Measurements from ENCODE around the gene PLLP.
A peak's percentile ranks its signal among the peaks of the same experiment; 100 is the strongest.
"Not testable (repeated sequence)": the region's sequence is repeated elsewhere in the genome, so short reads cannot be mapped to it uniquely, and the experiment has no call there.

Gene PLLP

DNA sequence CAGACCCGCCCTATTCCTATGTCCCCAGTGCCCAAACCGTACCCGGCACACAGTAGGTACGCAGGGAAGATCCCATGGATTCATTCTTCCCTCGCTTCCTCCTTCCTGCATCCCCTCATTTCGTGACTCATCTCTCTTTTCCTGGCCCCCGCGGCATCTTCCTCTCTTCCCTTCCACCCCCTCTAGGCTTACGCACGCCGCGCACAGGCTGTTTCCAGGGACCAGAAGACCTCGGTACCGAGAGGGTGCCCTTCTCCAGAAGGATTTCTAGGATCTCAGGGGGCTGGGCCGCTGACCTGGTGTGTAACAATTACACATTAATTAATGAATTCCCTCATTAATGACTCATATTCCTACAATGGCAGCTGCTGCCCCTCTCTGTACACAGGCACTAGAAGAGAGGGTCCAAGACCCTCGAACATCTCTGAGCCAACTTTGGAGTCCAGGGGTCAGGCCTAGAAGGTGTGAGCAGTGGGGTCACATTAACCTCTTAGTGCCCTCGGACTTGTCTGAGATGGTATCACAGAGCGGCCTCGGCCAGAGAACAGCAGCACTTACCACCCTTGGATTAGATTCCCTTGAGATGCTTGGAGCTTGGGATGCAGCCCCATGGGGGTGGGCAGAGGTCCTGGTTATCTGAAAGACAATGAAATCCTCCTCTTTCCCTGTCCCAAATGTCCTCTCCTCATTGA, 16.8 kb upstream of the PLLP start:
- no peak for DNase-seq

DNA sequence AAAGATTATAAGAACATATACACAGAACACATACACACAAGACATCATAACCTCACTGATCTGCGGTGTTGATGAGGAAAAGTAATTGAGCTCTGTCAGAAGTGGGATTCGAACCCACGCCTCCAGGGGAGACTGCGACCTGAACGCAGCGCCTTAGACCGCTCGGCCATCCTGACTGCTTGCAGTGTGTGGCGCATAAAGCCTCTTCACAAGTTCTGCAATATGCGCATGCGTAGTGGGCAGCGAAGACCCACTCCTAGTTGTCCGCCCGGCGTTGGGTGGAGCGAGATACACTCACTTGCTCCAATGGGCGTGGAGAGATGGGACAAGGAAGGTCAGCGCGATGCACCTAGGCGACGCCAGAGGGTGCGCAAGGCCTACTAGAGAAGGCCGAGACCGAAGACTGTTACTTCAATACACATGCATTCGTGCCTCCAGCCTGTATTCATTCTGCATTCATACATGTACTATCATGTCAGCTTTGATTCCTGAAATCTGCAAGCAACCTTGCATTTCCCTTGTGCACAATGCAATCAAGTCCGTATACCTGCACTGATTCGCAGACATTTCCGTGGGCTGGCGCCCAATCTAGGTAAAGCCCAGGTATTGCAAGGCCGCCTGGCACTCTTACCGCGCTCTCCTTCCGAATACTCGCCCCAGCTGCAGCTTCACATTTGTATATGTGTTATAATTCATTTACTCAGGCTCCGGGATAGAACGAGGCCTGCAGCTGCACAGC, 16.1 kb upstream of the PLLP start:
- peak; percentile 98 for DNase-seq

DNA sequence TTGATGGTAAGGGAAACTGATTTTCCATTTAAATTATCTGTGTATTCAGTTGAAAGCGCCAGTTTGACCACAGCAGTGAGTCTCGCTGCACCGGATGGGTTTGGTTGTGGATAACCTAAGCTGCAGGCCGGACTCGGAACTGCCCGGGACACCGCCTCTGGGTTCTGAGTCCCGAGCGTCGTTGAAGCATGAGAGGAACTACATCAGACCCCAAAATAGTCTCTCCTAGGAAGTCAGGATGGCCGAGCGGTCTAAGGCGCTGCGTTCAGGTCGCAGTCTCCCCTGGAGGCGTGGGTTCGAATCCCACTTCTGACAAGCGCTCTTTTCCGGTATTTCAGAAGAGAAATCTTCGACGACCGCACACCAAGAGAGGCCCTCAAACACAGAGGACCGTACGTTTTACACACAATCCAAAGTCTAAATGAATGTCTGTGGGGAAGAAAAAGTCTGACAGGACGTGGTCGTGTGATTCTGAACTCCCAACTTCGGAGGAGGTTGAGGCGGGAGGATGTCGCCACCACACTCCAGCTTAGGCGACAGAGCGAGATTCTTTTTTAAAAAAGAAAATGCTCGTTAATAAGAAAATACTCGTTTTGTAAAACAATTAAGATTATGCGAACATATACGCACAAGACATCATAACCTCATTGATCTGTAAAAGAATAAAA, 15.4 kb upstream of the PLLP start:
- DNase-seq, result peak; percentile 79

- DNase-seq, result no peak
Measured at GRCh38 chr16:57299009-57299718, 14.7 kb upstream of the PLLP start.

DNA sequence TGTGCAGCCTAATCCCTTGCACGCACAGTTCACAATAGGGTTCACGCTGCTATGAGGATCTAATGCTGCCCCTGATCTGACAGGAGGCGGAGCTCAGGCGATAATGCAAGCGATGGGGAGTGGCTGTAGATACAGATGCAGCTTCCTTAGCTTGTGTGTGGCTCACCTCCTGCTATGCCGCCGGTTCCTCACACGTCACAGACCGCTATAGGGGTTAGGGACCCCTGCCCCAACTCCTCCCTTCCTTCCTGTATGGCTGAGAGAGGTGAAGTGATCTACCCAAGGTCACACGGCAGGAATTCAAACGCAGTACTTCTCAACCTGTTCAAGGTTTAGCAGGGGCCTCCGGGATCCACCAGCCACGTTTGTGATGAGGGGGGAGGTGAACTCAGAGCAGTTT, 13.4 kb upstream of the PLLP start:
- DNase-seq, result peak; percentile 46

DNA sequence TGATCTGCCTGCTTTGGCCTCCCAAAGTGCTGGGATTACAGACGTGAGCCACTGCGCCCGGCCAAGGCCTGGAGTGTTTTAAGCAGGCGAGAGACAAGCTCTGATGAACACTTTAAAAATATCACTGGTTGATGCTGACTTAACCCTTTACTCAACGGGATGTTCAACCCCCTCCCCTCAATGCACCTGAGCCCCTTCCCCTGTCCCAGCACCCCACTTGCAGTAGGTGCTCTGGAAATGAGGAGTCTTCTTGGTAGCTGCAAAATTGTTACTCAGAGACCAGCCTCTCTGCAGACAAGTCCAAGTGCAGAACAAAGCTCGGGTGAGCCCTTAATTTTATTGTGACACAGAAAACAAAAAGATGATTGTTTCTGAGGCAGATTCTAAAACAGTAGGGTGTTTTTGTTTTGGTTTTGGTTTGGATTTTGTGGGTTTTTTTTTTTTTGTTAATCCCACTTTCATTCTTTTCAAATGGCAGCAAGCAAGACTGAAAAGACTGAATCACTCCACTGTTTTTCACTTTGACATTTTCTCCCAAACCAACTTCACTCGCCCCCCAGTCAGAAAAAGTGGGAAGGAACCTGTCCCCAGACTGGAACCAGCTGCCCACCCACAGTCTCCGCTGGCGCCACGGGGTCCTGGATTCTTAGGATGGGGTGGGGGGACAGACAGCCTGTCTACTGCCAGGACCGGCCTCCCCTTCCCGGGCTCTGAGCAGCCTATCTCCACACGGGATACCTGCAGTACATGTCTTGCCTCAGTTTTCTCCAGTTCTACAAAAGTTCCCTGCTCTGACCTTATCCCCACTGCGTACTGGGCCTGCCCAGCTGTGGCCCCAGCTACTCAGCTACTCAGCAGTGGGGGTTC, 5.2 kb upstream of the PLLP start:
- no peak for DNase-seq

- DNase-seq, result no peak
Measured at GRCh38 chr16:57285379-57285778, 907 bp upstream of the PLLP start.

- no peak for DNase-seq
Measured at GRCh38 chr16:57284952-57285363, 486 bp upstream of the PLLP start.

GRCh38 chr16:57283959-57284208, 588 bp downstream of the PLLP start:
- DNase-seq, result no peak

- no peak for DNase-seq
Measured at GRCh38 chr16:57283214-57283958, 1.1 kb downstream of the PLLP start.

- DNase-seq, result no peak
Measured at GRCh38 chr16:57282510-57283213, 1.8 kb downstream of the PLLP start.

DNA sequence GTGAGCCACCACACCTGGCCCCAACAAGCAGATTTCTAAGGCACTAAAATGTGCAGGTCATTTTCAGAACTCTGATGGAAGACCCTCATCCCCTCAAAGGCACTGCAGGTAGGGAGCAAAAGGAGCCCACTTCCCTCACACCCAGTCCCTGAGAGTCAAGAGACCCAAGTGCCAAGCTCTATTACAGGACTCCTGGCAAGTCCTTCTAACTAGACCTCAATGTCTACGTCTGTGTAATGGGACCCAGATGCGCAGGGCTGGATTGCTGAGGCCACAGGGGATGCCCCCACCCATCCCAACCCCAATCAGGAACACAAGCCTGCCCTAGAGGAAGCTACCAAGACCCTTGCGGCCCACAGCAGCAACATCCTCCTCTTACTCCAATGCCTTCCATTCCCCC, 2.7 kb downstream of the PLLP start:
- DNase-seq, result no peak

- DNase-seq, result no peak
Measured at GRCh38 chr16:57279780-57280638, 4.5 kb downstream of the PLLP start.

DNA sequence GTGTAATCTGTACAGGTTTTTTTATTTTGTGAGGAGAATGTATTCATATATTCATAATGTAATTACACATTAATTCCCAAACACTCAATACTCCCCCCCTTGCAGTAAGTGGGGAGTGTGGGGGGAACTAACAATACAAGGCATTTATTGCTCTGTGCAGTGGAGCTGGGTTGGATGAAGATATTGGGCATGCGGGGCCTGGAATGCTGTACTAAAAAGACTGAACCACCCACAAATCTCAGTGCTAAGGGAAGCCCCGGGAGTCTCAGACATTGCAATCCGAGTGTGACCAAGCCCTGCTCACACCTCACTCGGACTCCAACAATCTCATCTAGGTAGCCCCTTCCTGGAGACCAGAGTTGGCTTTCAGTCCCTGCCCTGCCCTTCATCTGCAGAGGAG, 6.0 kb downstream of the PLLP start:
- DNase-seq, result no peak

DNA sequence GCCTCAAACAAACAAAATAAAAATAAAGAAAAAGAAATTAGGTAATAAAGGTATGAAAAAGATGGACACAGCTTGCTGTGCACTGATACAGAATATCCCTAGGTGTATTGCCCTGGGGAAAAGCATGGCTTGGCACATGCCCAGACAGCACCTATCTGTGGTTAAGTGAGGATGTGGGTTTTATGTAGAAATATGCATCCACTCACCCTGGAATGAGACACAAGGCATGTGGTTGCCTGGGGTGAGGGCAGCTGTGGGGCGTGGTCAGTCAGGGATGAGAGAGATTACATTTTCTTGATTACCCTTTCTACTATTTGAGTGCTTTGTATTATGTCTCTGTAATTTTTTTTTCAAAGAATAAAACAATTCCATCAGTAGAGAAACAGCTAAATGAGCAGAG, 6.9 kb downstream of the PLLP start:
- DNase-seq, result peak; percentile 64

GRCh38 chr16:57276596-57276995, 7.9 kb downstream of the PLLP start:
- no peak for DNase-seq

DNA sequence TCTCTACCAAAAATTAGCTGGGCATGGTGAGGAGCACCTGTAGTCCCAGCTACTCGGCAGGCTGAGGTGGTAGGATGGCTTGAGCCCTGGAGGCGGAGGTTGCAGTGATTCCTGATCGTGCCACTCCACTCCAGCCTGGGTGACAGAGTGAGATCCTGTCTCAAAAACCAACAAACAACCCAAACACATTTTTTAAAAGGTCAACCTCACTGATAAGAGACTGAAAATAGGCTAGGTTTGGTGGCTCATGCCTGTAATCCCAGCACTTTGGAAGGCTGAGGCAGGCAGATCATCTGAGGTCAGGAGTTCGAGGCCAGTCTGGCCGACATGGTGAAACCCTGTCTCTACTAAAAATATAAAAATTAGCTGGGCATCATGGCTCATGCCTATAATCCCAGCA, 8.5 kb downstream of the PLLP start:
- DNase-seq, result not testable (repeated sequence)

DNA sequence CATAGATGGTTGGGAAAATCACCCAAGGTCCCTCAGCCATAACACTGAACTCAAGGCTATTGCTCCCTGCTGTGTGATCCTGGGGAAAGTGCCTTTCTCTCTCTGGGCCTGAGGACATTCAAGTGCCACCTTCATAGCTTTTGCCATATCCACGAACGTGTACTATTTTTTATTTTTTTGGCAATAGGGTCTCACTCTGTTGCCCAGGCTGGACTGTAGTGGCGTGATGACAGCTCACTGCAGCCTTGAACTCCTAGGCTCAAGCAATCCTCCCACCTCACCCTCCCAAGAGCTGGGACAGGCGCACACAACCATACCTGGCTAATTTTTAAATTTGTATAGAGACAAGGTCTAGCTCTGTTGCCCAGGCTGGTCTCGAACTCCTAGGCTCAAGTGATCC, 10.6 kb downstream of the PLLP start:
- DNase-seq, result no peak

- no peak for DNase-seq
Measured at GRCh38 chr16:57273359-57273758, 11.1 kb downstream of the PLLP start.

DNA sequence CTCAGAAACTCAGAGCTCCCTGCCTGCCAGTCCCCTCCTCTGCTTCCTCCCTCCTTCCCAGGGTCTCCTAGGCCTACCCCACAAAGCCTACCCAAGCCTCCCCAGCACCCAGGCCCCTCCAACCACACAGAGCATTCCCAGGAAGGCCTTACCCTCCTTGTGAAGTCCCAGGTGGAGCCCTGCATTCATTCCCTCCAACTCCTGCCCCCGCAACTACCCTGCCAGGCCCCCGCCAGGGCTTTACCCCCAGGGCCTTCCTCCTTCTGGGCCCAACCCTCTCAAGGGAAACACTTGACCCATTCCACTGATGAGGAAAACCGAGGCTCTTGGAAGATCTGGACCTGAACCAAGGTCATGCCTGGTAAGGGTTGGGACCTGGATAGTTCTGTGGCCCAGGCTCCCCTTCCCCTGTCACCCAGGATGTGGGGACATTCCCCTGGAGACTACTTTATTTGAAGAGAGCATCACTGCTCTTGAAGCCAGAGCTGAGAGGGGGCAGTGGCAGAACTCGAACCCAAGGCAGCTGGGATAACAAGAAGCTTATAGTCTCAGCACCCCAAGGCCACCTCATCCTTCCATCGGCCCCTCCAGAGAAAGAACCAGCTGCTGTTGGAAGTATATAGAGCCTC, 12.5 kb downstream of the PLLP start:
- DNase-seq, result no peak

Measured in activated CD4-positive, alpha-beta T cell treated with anti-CD3 and anti-CD28 coated beads, Interleukin-2, amount 50 U/mL, for 1 hour (primary cell).